ENCODE data around the gene EPB41. TPM values are rescaled to one million over a fixed set of nuclear protein-coding genes. Genes with fewer than 3 reads are reported as not detected.

Gene EPB41
- total and polyA plus RNA-seq, 2 of the 4 experiments (the other 2 are of a cell fraction): 4.6 to 10.0 TPM

GRCh38 chr1:29145739-29146437, 231.5 kb downstream of the EPB41 start (continued):
- TF ChIP-seq MAZ (IDR thresholded peaks at IDR 0.05; ENCODE audit: borderline replicate concordance, low read depth, low read length) (no peak), RAD21 (IDR thresholded peaks at IDR 0.05; ENCODE audit: low read length) (no peak), RFX5 (IDR thresholded peaks at IDR 0.05; ENCODE audit: low read depth, low read length) (no peak)

DNA sequence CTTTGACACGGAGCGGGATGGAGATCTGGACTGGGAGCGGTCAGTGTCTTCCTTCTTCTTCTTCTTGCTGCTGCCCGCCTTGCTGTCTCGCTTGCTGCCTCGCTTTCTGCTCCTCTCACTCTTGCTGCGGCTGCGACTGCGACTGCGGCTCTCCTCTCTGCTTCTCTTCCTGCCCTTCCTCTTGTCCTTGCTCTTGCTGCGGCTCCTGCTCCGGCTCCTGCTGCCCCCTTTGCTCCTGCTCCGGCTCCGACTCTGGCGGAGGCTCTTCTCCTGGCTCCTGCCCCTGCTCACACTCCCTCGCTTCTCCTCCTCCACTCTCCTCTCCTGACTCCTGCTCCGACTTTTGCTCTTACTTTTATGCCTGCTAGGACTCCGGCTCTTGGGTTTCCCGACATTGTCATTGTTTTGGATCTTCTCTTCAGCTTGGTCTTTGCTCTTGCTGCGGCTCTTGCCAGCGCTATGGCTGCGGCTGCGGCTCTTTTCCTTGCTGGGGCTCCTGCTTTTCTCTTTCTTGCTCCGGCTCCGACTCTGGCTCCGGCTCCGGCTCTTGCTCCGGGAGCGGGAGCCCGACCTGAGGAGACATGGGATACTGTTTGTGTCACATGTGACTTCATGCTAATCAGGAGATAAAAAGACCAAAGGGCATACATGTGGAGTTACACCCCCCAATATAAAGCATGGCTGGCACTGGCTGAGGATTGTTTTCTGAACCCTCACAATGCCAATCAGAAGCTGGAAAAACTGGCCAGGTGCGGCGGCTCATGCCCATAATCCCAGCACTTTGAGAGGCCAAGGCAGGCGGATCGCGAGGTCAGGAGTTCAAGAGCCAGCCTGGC, 234.5 kb downstream of the EPB41 start:
- Histone ChIP-seq H3K56ac (ENCODE audit: extremely low read depth, insufficient read depth, low read length) (no peak overlapping the region), H2AK9ac (replicated peaks; ENCODE audit: low read depth, low read length, poor library complexity) (no peak overlapping the region), H4K20me1 (ENCODE audit: insufficient read depth, low read length) (peaks cover 18% of the 10 kb centered on the region), H3K9ac (ENCODE audit: low read depth, low read length) (no peak overlapping the region), H3K4me3 (ENCODE audit: insufficient read depth, low read depth, low read length) (no peak overlapping the region), H2BK20ac (ENCODE audit: low read depth, low read length) (no peak overlapping the region), H3K9me1 (ENCODE audit: insufficient read depth, low read length) (peaks cover 8% of the 10 kb centered on the region), H2AFZ (replicated peaks; ENCODE audit: low read length, poor library complexity) (no peak overlapping the region), H3K23ac (ENCODE audit: low read depth, low read length) (no peak overlapping the region), H2BK120ac (ENCODE audit: low read depth, low read length) (no peak overlapping the region), H4K8ac (ENCODE audit: low read depth in 2 of 2, low read length in 2 of 2) (no peak overlapping the region), H2BK5ac (ENCODE audit: low read depth, low read length, poor library complexity, severe bottlenecking) (no peak overlapping the region), H3K9me3 (ENCODE audit: control insufficient read depth, insufficient read depth, low read length) (no peaks in the 10 kb centered on the region), H3K4me2 (ENCODE audit: low read depth, low read length) (no peak overlapping the region), H3K27ac (ENCODE audit: insufficient read depth, low read length) (no peak overlapping the region), H2BK15ac (ENCODE audit: low read depth, low read length) (no peak overlapping the region), H2AK5ac (ENCODE audit: low read depth, low read length) (no peak overlapping the region), H4K5ac (ENCODE audit: low read depth, low read length) (no peak overlapping the region), H3K14ac (replicated peaks; ENCODE audit: low read depth, low read length) (no peak overlapping the region), H4K91ac (ENCODE audit: insufficient read depth, low read depth, low read length) (no peak overlapping the region), H3K27me3 (ENCODE audit: control insufficient read depth, insufficient read depth, low read length) (no peaks in the 10 kb centered on the region), H3K4ac (ENCODE audit: low read depth, low read length) (no peak overlapping the region), H3K36me3 (ENCODE audit: control insufficient read depth, insufficient read depth, low read length) (peaks cover 60% of the 10 kb centered on the region), H3K4me1 (ENCODE audit: control insufficient read depth, insufficient read depth, low read length) (peaks cover 10% of the 10 kb centered on the region), H3K79me1 (ENCODE audit: low read depth in 1 of 2, low read length in 2 of 2) (peaks cover 22 to 45% of the 10 kb centered on the region in 2 experiments), H3K18ac (ENCODE audit: low read depth, low read length) (no peak overlapping the region)
- no peak for DNase-seq
- ATAC-seq (ENCODE audit: low read depth): no peak
- no TSS peak for BruUV-seq (replicated peaks)
- intact Hi-C loops (cut with micrococcal nuclease): no loop called here
- POLR2A ChIA-PET (ENCODE audit: unreplicated experiment): no interaction called here
- 99% methylated on average over 19 of the region's 35 CpGs; no CpG with 5 or more reads in 1 of the 2 experiments for WGBS, 2 experiments (ENCODE audit: extremely low coverage in 2 of 2, insufficient read length in 1 of 2)
- in situ Hi-C loops (cut with MboI; ENCODE audit: low sequenced_read_pairs): no loop called here
- dilution Hi-C loops (cut with HindIII; ENCODE audit: low sequenced_read_pairs, unreplicated experiment): no loop called here
- CTCF ChIA-PET: no interaction called here
- TF ChIP-seq RCOR1 (IDR thresholded peaks at IDR 0.05; ENCODE audit: insufficient replicate concordance, low read length): no peak
- TF ChIP-seq POLR2A (IDR thresholded peaks at IDR 0.05; ENCODE audit: low read depth, low read length): no peak
- TF ChIP-seq CEBPB (IDR thresholded peaks at IDR 0.05; ENCODE audit: low read depth, low read length): no peak
- no peak for TF ChIP-seq RFX5 (IDR thresholded peaks at IDR 0.05; ENCODE audit: low read depth, low read length)
- TF ChIP-seq, protein P1, sequence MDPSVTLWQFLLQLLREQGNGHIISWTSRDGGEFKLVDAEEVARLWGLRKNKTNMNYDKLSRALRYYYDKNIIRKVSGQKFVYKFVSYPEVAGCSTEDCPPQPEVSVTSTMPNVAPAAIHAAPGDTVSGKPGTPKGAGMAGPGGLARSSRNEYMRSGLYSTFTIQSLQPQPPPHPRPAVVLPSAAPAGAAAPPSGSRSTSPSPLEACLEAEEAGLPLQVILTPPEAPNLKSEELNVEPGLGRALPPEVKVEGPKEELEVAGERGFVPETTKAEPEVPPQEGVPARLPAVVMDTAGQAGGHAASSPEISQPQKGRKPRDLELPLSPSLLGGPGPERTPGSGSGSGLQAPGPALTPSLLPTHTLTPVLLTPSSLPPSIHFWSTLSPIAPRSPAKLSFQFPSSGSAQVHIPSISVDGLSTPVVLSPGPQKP (IDR thresholded peaks at IDR 0.05; ENCODE audit: borderline replicate concordance, low read depth, low read length): no peak
- TF ChIP-seq NFE2L2 (IDR thresholded peaks at IDR 0.05; ENCODE audit: low read depth, low read length): no peak
- TF ChIP-seq FOS (IDR thresholded peaks at IDR 0.05; ENCODE audit: low read depth, low read length): no peak
- no peak for TF ChIP-seq CHD1 (IDR thresholded peaks at IDR 0.05; ENCODE audit: low read depth, low read length)
- no peak for TF ChIP-seq MAZ (IDR thresholded peaks at IDR 0.05; ENCODE audit: borderline replicate concordance, low read depth, low read length)
- TF ChIP-seq SMC3 (IDR thresholded peaks at IDR 0.05; ENCODE audit: low read depth, low read length): no peak
- TF ChIP-seq MXI1 (IDR thresholded peaks at IDR 0.05; ENCODE audit: borderline replicate concordance, low read depth, low read length): no peak
- TF ChIP-seq RAD21 (IDR thresholded peaks at IDR 0.05; ENCODE audit: low read length): no peak
- no peak for TF ChIP-seq BHLHE40 (IDR thresholded peaks at IDR 0.05; ENCODE audit: low read depth, low read length)
- TF ChIP-seq MAFK (IDR thresholded peaks at IDR 0.05; ENCODE audit: low read depth, low read length): no peak

Data from IMR-90 (cell line).